GM12878 (cell line): Measurements from ENCODE around the gene PROM1. TPM values are rescaled to one million over a fixed set of nuclear protein-coding genes. Genes with fewer than 3 reads are reported as not detected.

Experiments used
- ATAC-seq: fragments of 200-7000 bp; cut with Tn5 transposase; 3 replicates; pipeline ENCODE4 v1.9.1; 2020; ENCODE audit warnings: mild to moderate bottlenecking, moderate library complexity
- BruUV-seq: library from RNA; stranded (reverse); fragments of 400-500 nt; replicated peaks from 2 replicates; lab custom pipeline; 2021; lab: Mats Ljungman, UMichigan
- CTCF ChIA-PET: fragments of 300-600 bp; sonication (Branson Sonifier 250); formaldehyde crosslinking; extraction: SDS; loops from one replicate; lab custom pipeline; 2021; ENCODE audit warnings: inconsistent platforms; lab: Yijun Ruan, JAX
- POLR2A ChIA-PET: fragments of 350-600 bp; formaldehyde crosslinking; extraction: SDS; loops from one replicate; lab custom pipeline; 2021; ENCODE audit warnings: inconsistent platforms; lab: Charles Lee
- RAD21 ChIA-PET: fragments of 300-600 bp; sonication (Branson Sonifier 250); formaldehyde crosslinking; loops from one replicate; lab custom pipeline; 2023; ENCODE audit warnings: antibody characterized with exemption; ENCODE audit not compliant: unreplicated experiment; lab: Charles Lee
- SMC1A ChIA-PET: fragments of 300-600 bp; sonication (Branson Sonifier 250); formaldehyde crosslinking; loops from one replicate; lab custom pipeline; 2023; ENCODE audit not compliant: unreplicated experiment, uncharacterized antibody; lab: Charles Lee
- DNase-seq: peaks from one replicate; pipeline ENCODE4 v3.0.0-alpha.2; 2011; ENCODE audit warnings: low read depth, low spot score
- FAIRE-seq: peaks from 3 replicates; lab custom pipeline; 2011; peaks lifted over from hg19 to GRCh38; lab: Jason Lieb, UNC
- H2AFZ ChIP-seq: 2 replicates; pipeline ENCODE4 v1.6.0; 2011; ENCODE audit warnings: low read depth, low read length, control low read depth; ENCODE audit not compliant: control insufficient read depth
- H3K27ac ChIP-seq: 2 replicates; pipeline ENCODE4 v1.5.1; 2011; ENCODE audit warnings: control low read depth; ENCODE audit not compliant: control insufficient read depth, insufficient read depth
- H3K27me3 ChIP-seq, 2 experiments: replicated peaks in 1 of 2; 2 replicates each; pipeline versions ENCODE4 v1.6.0 to v1.6.1; 2011; ENCODE audit warnings: low read length in 1 of 2; ENCODE audit not compliant: control insufficient read depth in 2 of 2, insufficient read depth in 2 of 2
- H3K36me3 ChIP-seq, 2 experiments: 2 replicates each; pipeline ENCODE4 v1.5.1; 2011; ENCODE audit warnings: low read length in 1 of 2; ENCODE audit not compliant: control insufficient read depth in 2 of 2, insufficient read depth in 2 of 2
- H3K4me1 ChIP-seq: 2 replicates; pipeline ENCODE4 v1.6.1; 2011; ENCODE audit warnings: mild to moderate bottlenecking, low read length, moderate library complexity, mixed read lengths; ENCODE audit not compliant: control insufficient read depth, insufficient read depth
- H3K4me2 ChIP-seq: 2 replicates; pipeline ENCODE4 v1.6.0; 2011; ENCODE audit warnings: control low read depth; ENCODE audit not compliant: control insufficient read depth, insufficient read depth
- H3K4me3 ChIP-seq: fragments of 200-600 bp; sonication (generic); 2 replicates; pipeline ENCODE4 v1.5.1; 2016
- H3K79me2 ChIP-seq: 2 replicates; pipeline ENCODE4 v1.6.0; 2011; ENCODE audit warnings: low read length; ENCODE audit not compliant: control insufficient read depth, insufficient read depth
- H3K9ac ChIP-seq: 2 replicates; pipeline ENCODE4 v1.8.0; 2011; ENCODE audit warnings: low read length, control low read depth, mixed read lengths; ENCODE audit not compliant: control insufficient read depth, insufficient read depth
- H3K9me3 ChIP-seq: replicated peaks from 3 replicates; pipeline ENCODE4 v1.5.1; 2011; ENCODE audit warnings: mild to moderate bottlenecking, low read length; ENCODE audit not compliant: control insufficient read depth, insufficient read depth
- H4K20me1 ChIP-seq: 2 replicates; pipeline ENCODE4 v1.6.0; 2011; ENCODE audit not compliant: control insufficient read depth, insufficient read depth
- CEBPB ChIP-seq, 2 experiments: fragments of 150-350 bp in 1 of 2; IDR thresholded peaks; 2 replicates each; pipeline ENCODE4 v1.6.1; 2012 to 2014; ENCODE audit warnings: low read depth in 2 of 2, low read length in 2 of 2, borderline replicate concordance in 1 of 2, inconsistent platforms in 1 of 2
- EGR1 ChIP-seq, 2 experiments: IDR thresholded peaks; 1 replicate in 1 of 2; 2 replicates in 1 of 2; pipeline ENCODE4 v1.6.1; 2011 to 2012; ENCODE audit warnings: low read depth in 2 of 2, low read length in 2 of 2, borderline replicate concordance in 1 of 2, mild to moderate bottlenecking in 1 of 2, moderate library complexity in 1 of 2
- IRF4 ChIP-seq: IDR thresholded peaks from 2 replicates; pipeline ENCODE4 v1.6.1; 2011; ENCODE audit warnings: low read depth, low read length
- MEF2A ChIP-seq: IDR thresholded peaks from 2 replicates; pipeline ENCODE4 v1.6.1; 2011; ENCODE audit warnings: low read depth, mild to moderate bottlenecking, low read length, moderate library complexity; ENCODE audit not compliant: insufficient read depth
- NR2C1 ChIP-seq: fragments of 450-650 bp; IDR thresholded peaks from 2 replicates; pipeline ENCODE4 v1.6.1; 2017; ENCODE audit warnings: antibody characterized with exemption, mild to moderate bottlenecking, moderate library complexity
- RBBP5 ChIP-seq: fragments of 200-600 bp; sonication (generic); conservative IDR thresholded peaks from 2 replicates; pipeline ENCODE4 v1.6.1; 2016
- RUNX3 ChIP-seq: IDR thresholded peaks from 2 replicates; pipeline ENCODE4 v1.6.1; 2012; ENCODE audit warnings: low read length, inconsistent platforms
- SMAD5 ChIP-seq: IDR thresholded peaks from 2 replicates; pipeline ENCODE4 v1.6.1; 2016; ENCODE audit warnings: antibody characterized with exemption, low read depth
- SMARCA5 ChIP-seq: fragments of 450-650 bp; IDR thresholded peaks from 2 replicates; pipeline ENCODE4 v1.6.1; 2017; ENCODE audit warnings: mild to moderate bottlenecking
- ZNF217 ChIP-seq: fragments of 450-650 bp; IDR thresholded peaks from 2 replicates; pipeline ENCODE4 v1.6.1; 2017; ENCODE audit warnings: antibody characterized with exemption, mild to moderate bottlenecking
- WGBS: methylation state at CpG from one replicate; pipeline ENCODE4 v1.1.6; 2016; ENCODE audit warnings: low lambda C conversion rate; ENCODE audit not compliant: insufficient replicate concordance, insufficient coverage; ENCODE audit errors: missing lambda C conversion rate; 5-methylcytosine and 5-hydroxymethylcytosine counted together
- in situ Hi-C: fragments of 300-500 bp; cut with MboI; formaldehyde crosslinking; loops from 9 replicates; pipeline ENCODE4 v1.14.3; 2018; ENCODE audit warnings: mixed read lengths
- intact Hi-C: fragments of 100-400 bp; cut with micrococcal nuclease; formaldehyde crosslinking; loops from one replicate; pipeline ENCODE4 v1.14.2; 2022; ENCODE audit not compliant: unreplicated experiment
- polyA plus RNA-seq, 11 experiments: library from polyadenylated mRNA; depleted of rRNA in 4 of 11; unstranded in 6 of 11; stranded (reverse) in 5 of 11; fragments of >200 nt; fragmentation: Nextera tagmentation in 4 of 11; fragmentation: Illumina TruSeq in 1 of 11; extraction: Ambion mirVana in 4 of 11; extraction: Trizol in 1 of 11; gene quantifications; 1 replicate in 1 of 11; 2 replicates in 10 of 11; pipeline versions ENCODE4 v1.2.1 to v1.2.3, GENCODE V29; 2011 to 2016; ENCODE audit warnings: inconsistent platforms in 2 of 11, missing spikeins in 2 of 11, low read depth in 1 of 11
- total RNA-seq, 4 experiments: library from RNA; depleted of rRNA in 3 of 4; stranded (reverse); fragments of >200 nt in 3 of 4; fragmentation: Illumina TruSeq in 1 of 4; extraction: Trizol in 1 of 4; gene quantifications; 2 replicates each; pipeline versions ENCODE4 v1.2.1 to v1.2.3, GENCODE V29; 2013 to 2021
- TF ChIP-seq, protein P1 (sequence below): fragments of 450-650 bp; IDR thresholded peaks from 2 replicates; pipeline ENCODE4 v1.6.1; 2014; ENCODE audit warnings: mild to moderate bottlenecking
- TF ChIP-seq, protein P2 (sequence below): fragments of 450-650 bp; IDR thresholded peaks from 2 replicates; pipeline ENCODE4 v1.6.1; 2017; ENCODE audit warnings: mild to moderate bottlenecking, moderate library complexity
- TF ChIP-seq, protein P3 (sequence below): fragments of 450-650 bp; IDR thresholded peaks from 2 replicates; pipeline ENCODE4 v1.6.1; 2017; ENCODE audit warnings: mild to moderate bottlenecking, low read depth, inconsistent platforms; ENCODE audit not compliant: poor library complexity, severe bottlenecking
- TF ChIP-seq, protein P4 (sequence below): fragments of 450-650 bp; IDR thresholded peaks from 2 replicates; pipeline ENCODE4 v1.6.1; 2017; ENCODE audit warnings: low read depth, mild to moderate bottlenecking, moderate library complexity

PROM1 gene
- total and polyA plus RNA-seq, 10 of the 15 experiments (the other 5 are each of a cell fraction or from before 2014, with no cell fraction given): 0.08 to 0.31 (median 0.18) TPM; not detected in 7

DNA sequence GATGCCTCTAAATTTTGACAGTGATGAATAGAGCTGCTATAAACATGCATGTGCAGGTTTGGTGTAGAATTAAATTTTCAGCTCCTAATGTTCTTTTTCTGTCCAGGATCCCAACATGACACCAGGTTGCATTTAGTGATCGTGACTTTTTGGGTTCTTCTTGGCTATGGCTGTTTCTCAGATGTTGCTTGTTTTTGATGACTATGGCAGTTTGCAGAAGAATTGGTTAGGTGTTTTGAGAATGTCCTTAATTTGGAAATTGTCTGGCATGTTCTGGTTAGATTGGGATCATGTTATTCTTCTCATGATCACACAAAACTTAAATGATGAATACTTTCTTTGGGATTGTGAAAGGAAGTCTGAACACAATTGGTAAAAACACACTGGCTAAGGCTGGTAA, 141.5 kb downstream of the PROM1 start (continued):
- TF ChIP-seq, protein P1, sequence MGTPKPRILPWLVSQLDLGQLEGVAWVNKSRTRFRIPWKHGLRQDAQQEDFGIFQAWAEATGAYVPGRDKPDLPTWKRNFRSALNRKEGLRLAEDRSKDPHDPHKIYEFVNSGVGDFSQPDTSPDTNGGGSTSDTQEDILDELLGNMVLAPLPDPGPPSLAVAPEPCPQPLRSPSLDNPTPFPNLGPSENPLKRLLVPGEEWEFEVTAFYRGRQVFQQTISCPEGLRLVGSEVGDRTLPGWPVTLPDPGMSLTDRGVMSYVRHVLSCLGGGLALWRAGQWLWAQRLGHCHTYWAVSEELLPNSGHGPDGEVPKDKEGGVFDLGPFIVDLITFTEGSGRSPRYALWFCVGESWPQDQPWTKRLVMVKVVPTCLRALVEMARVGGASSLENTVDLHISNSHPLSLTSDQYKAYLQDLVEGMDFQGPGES: no peak
- no peak for TF ChIP-seq EGR1 (IDR thresholded peaks at IDR 0.05; ENCODE audit: borderline replicate concordance in 1 of 2, low read depth in 2 of 2, low read length in 2 of 2)
- no peak for TF ChIP-seq RUNX3
- no peak for TF ChIP-seq NR2C1
- TF ChIP-seq, protein P2, sequence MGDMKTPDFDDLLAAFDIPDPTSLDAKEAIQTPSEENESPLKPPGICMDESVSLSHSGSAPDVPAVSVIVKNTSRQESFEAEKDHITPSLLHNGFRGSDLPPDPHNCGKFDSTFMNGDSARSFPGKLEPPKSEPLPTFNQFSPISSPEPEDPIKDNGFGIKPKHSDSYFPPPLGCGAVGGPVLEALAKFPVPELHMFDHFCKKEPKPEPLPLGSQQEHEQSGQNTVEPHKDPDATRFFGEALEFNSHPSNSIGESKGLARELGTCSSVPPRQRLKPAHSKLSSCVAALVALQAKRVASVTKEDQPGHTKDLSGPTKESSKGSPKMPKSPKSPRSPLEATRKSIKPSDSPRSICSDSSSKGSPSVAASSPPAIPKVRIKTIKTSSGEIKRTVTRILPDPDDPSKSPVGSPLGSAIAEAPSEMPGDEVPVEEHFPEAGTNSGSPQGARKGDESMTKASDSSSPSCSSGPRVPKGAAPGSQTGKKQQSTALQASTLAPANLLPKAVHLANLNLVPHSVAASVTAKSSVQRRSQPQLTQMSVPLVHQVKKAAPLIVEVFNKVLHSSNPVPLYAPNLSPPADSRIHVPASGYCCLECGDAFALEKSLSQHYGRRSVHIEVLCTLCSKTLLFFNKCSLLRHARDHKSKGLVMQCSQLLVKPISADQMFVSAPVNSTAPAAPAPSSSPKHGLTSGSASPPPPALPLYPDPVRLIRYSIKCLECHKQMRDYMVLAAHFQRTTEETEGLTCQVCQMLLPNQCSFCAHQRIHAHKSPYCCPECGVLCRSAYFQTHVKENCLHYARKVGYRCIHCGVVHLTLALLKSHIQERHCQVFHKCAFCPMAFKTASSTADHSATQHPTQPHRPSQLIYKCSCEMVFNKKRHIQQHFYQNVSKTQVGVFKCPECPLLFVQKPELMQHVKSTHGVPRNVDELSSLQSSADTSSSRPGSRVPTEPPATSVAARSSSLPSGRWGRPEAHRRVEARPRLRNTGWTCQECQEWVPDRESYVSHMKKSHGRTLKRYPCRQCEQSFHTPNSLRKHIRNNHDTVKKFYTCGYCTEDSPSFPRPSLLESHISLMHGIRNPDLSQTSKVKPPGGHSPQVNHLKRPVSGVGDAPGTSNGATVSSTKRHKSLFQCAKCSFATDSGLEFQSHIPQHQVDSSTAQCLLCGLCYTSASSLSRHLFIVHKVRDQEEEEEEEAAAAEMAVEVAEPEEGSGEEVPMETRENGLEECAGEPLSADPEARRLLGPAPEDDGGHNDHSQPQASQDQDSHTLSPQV: no peak

DNA sequence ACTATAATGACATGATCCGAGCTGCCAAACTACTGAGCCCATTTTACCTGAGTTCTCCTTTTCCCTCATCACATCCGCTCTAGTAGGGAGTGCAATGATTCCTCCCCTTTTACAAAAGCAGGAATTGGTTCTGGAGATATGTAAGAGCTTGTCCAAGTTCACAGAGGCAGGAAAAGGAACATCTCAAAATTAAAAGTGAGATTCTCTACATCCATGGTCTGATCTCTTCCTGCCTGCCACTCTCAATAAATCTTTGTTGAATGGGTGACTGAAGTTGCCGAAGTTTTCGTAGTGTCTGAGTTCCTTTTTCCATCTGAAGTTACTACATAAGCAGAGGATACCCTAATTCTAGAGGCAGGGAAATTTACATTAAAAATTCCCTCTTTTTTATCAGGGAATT, 145.2 kb downstream of the PROM1 start, which contains the start of gene FGFBP1:
Gene FGFBP1 (minus strand): TSS at position 101 of the 400 bp plus-strand sequence. CDS start 2,108 bp downstream, outside the sequence.
- no peak within 1 kb of the TSS for H3K4me3 ChIP-seq
- intact Hi-C loops: no loop called here
- DNase-seq: no peak
- POLR2A ChIA-PET: interaction anchor here (1.2 kb wide), 1 partner anchor 63 kb away, joined by 3 read pairs; no protein-coding TSS in a partner anchor
- SMC1A ChIA-PET: no interaction called here
- no peaks in the 10 kb centered on the region for H3K79me2 ChIP-seq
- RAD21 ChIA-PET: interaction anchor here (1.4 to 1.7 kb wide), 2 partner anchors 56 to 133 kb away, joined by 4 to 7 read pairs; no protein-coding TSS in a partner anchor
- H3K4me2 ChIP-seq: no peak within 1 kb of the TSS
- H3K9ac ChIP-seq: no peak within 1 kb of the TSS
- H2AFZ ChIP-seq: no peak within 1 kb of the TSS
- in situ Hi-C loops: no loop called here
- no peak for FAIRE-seq
- no TSS peak for BruUV-seq
- H4K20me1 ChIP-seq: no peaks in the 10 kb centered on the region
- H3K9me3 ChIP-seq: no peaks in the 10 kb centered on the region
- no peaks in the 10 kb centered on the region; a peak in 1 of 4 replicates for H3K27me3 ChIP-seq
- WGBS: 10% methylated on average over 4 of the region's 4 CpGs
- H3K36me3 ChIP-seq: no peaks in the 10 kb centered on the region
- CTCF ChIA-PET: interaction anchor here (0.6 to 1.5 kb wide), 2 partner anchors 56 to 257 kb away, joined by 3 to 5 read pairs; no protein-coding TSS in a partner anchor
- no peaks in the 10 kb centered on the region for H3K4me1 ChIP-seq
- ATAC-seq: no peak
- H3K27ac ChIP-seq: no peak within 1 kb of the TSS
- TF ChIP-seq SMAD5: no peak
- no peak for TF ChIP-seq RBBP5
- TF ChIP-seq NR2C1: no peak
- no peak for TF ChIP-seq CEBPB (IDR thresholded peaks at IDR 0.05; ENCODE audit: borderline replicate concordance in 1 of 2, low read depth in 2 of 2, low read length in 2 of 2)
- TF ChIP-seq EGR1 (IDR thresholded peaks at IDR 0.05; ENCODE audit: borderline replicate concordance in 1 of 2, low read depth in 2 of 2, low read length in 2 of 2): no peak
- TF ChIP-seq IRF4: no peak
- no peak for TF ChIP-seq ZNF217
- TF ChIP-seq, protein P3, sequence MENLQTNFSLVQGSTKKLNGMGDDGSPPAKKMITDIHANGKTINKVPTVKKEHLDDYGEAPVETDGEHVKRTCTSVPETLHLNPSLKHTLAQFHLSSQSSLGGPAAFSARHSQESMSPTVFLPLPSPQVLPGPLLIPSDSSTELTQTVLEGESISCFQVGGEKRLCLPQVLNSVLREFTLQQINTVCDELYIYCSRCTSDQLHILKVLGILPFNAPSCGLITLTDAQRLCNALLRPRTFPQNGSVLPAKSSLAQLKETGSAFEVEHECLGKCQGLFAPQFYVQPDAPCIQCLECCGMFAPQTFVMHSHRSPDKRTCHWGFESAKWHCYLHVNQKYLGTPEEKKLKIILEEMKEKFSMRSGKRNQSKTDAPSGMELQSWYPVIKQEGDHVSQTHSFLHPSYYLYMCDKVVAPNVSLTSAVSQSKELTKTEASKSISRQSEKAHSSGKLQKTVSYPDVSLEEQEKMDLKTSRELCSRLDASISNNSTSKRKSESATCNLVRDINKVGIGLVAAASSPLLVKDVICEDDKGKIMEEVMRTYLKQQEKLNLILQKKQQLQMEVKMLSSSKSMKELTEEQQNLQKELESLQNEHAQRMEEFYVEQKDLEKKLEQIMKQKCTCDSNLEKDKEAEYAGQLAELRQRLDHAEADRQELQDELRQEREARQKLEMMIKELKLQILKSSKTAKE: no peak
- TF ChIP-seq, protein P4, sequence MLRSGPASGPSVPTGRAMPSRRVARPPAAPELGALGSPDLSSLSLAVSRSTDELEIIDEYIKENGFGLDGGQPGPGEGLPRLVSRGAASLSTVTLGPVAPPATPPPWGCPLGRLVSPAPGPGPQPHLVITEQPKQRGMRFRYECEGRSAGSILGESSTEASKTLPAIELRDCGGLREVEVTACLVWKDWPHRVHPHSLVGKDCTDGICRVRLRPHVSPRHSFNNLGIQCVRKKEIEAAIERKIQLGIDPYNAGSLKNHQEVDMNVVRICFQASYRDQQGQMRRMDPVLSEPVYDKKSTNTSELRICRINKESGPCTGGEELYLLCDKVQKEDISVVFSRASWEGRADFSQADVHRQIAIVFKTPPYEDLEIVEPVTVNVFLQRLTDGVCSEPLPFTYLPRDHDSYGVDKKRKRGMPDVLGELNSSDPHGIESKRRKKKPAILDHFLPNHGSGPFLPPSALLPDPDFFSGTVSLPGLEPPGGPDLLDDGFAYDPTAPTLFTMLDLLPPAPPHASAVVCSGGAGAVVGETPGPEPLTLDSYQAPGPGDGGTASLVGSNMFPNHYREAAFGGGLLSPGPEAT: no peak
- TF ChIP-seq SMARCA5: no peak
- TF ChIP-seq MEF2A: no peak
